Nephron progenitor cell (in vitro differentiated cells): Measurements from ENCODE around the gene CHAF1B.

Experiments used
- DNase-seq: peaks from one replicate; pipeline ENCODE4 v3.0.0; 2021
- H3K27ac Mint-ChIP-seq: 2 replicates; pipeline ENCODE4 v1.8.0; 2021; ENCODE audit warnings: mild to moderate bottlenecking, moderate library complexity, mixed read lengths
- H3K27me3 Mint-ChIP-seq: 2 replicates; pipeline ENCODE4 v1.8.0; 2021; ENCODE audit warnings: mild to moderate bottlenecking, low read depth, mixed read lengths; ENCODE audit not compliant: poor library complexity
- H3K36me3 Mint-ChIP-seq: 2 replicates; pipeline ENCODE4 v1.8.0; 2021; ENCODE audit warnings: low read depth, mixed read lengths
- H3K4me1 Mint-ChIP-seq: 2 replicates; pipeline ENCODE4 v1.8.0; 2021; ENCODE audit warnings: mixed read lengths
- H3K4me3 Mint-ChIP-seq: 2 replicates; pipeline ENCODE4 v1.8.0; 2021; ENCODE audit warnings: mild to moderate bottlenecking, moderate library complexity, mixed read lengths
- H3K9me3 Mint-ChIP-seq: 2 replicates; pipeline ENCODE4 v1.8.0; 2021; ENCODE audit warnings: mild to moderate bottlenecking, moderate library complexity, mixed read lengths
- CTCF ChIP-seq: fragments of 200-600 bp; sonication (generic); IDR thresholded peaks from 2 replicates; pipeline ENCODE4 v1.5.0; 2021; ENCODE audit warnings: antibody characterized with exemption

CHAF1B gene

GRCh38 chr21:36431252-36431651 lies 46.1 kb downstream of the CHAF1B start:
- Mint-ChIP-seq H3K27me3 (peaks cover 5% of the 10 kb centered on the region), H3K27ac (peak overlapping the region; percentile 59), H3K4me1 (peaks cover 64% of the 10 kb centered on the region), H3K4me3 (no peak overlapping the region), H3K9me3 (no peaks in the 10 kb centered on the region), H3K36me3 (no peaks in the 10 kb centered on the region)
- DNase-seq = no peak
- no peak for TF ChIP-seq CTCF

GRCh38 chr21:36433059-36433709 lies 48.0 kb downstream of the CHAF1B start:
- Mint-ChIP-seq H3K27ac (no peak overlapping the region), H3K4me1 (peaks cover 59% of the 10 kb centered on the region)

GRCh38 chr21:36434144-36434543 lies 49.0 kb downstream of the CHAF1B start:
- H3K27ac Mint-ChIP-seq = peak overlapping the region; percentile 50
- H3K4me3 Mint-ChIP-seq = no peak overlapping the region

More at GRCh38 chr21:36433059-36433709, 48.0 kb downstream of the CHAF1B start:
- Mint-ChIP-seq H3K4me3 (no peak overlapping the region), H3K36me3 (no peaks in the 10 kb centered on the region), H3K27me3 (peaks cover 10% of the 10 kb centered on the region), H3K9me3 (peaks cover 7% of the 10 kb centered on the region)
- TF ChIP-seq CTCF = no peak
- no peak for DNase-seq

GRCh38 chr21:36436829-36437744 lies 51.9 kb downstream of the CHAF1B start:
- peaks cover 31% of the 10 kb centered on the region for H3K4me1 Mint-ChIP-seq
- peaks cover 11% of the 10 kb centered on the region for H3K9me3 Mint-ChIP-seq
- peaks cover 9% of the 10 kb centered on the region for H3K27me3 Mint-ChIP-seq
- no peak overlapping the region for H3K4me3 Mint-ChIP-seq
- no peak for DNase-seq
- H3K27ac Mint-ChIP-seq = no peak overlapping the region
- TF ChIP-seq CTCF = no peak
- no peaks in the 10 kb centered on the region for H3K36me3 Mint-ChIP-seq

More at GRCh38 chr21:36434144-36434543, 49.0 kb downstream of the CHAF1B start:
- Mint-ChIP-seq H3K27me3 (peaks cover 10% of the 10 kb centered on the region), H3K9me3 (peaks cover 7% of the 10 kb centered on the region), H3K4me1 (peaks cover 50% of the 10 kb centered on the region), H3K36me3 (no peaks in the 10 kb centered on the region)
- no peak for TF ChIP-seq CTCF
- no peak for DNase-seq

GRCh38 chr21:36437745-36438128 lies 52.5 kb downstream of the CHAF1B start:
- Mint-ChIP-seq H3K36me3 (no peaks in the 10 kb centered on the region), H3K4me1 (peaks cover 25% of the 10 kb centered on the region), H3K27ac (no peak overlapping the region), H3K9me3 (peaks cover 11% of the 10 kb centered on the region), H3K27me3 (peaks cover 10% of the 10 kb centered on the region), H3K4me3 (no peak overlapping the region)
- TF ChIP-seq CTCF = no peak
- no peak for DNase-seq
